Omental fat pad (tissue), 4 donors: ENCODE results near the gene DEDD. TPM values are rescaled to one million over a fixed set of nuclear protein-coding genes. Genes with fewer than 3 reads are reported as not detected.

Source experiments
- ATAC-seq: fragments of 150-250 bp; one replicate; pipeline ENCODE4 v1.9.1; 2016; ENCODE audit warnings: mild to moderate bottlenecking, moderate library complexity; ENCODE audit not compliant: low FRiP score
- DNase-seq: peaks from one replicate; pipeline ENCODE4 v3.0.0-alpha.2; 2019; ENCODE audit warnings: low spot score
- CTCF ChIP-seq, 3 donors: fragments of 450-650 bp; IDR thresholded peaks; one replicate each; pipeline ENCODE4 v1.5.1; 2016 to 2017; ENCODE audit warnings: antibody characterized with exemption in 3 of 3, mild to moderate bottlenecking in 3 of 3, moderate library complexity in 2 of 3
- total RNA-seq, 4 donors: library from RNA; depleted of rRNA; stranded (reverse); fragments of >200 nt; gene quantifications; one replicate each; pipeline ENCODE4 v1.1.0, GENCODE V29; 2016

DEDD gene
- total RNA-seq, 4 donors from 2014 or later, result 32.0 to 54.8 (median 43.1) TPM

GRCh38 chr1:161130266-161130665 is 2.2 kb downstream of the DEDD start:
- no peak for ATAC-seq

GRCh38 chr1:161128591-161129420 is 3.7 kb downstream of the DEDD start:
- no peak for DNase-seq
- ATAC-seq, result no peak
- no peak for TF ChIP-seq CTCF (IDR thresholded peaks at IDR 0.05)

More at GRCh38 chr1:161130266-161130665, 2.2 kb downstream of the DEDD start:
- no peak for TF ChIP-seq CTCF (IDR thresholded peaks at IDR 0.05)
- no peak for DNase-seq

GRCh38 chr1:161127649-161128048 is 4.8 kb downstream of the DEDD start:
- ATAC-seq (no peak), DNase-seq (no peak)
- TF ChIP-seq CTCF (IDR thresholded peaks at IDR 0.05), result no peak

GRCh38 chr1:161122967-161123366 is 9.5 kb downstream of the DEDD start:
- ATAC-seq (no peak), DNase-seq (no peak)
- no peak for TF ChIP-seq CTCF (IDR thresholded peaks at IDR 0.05)

- TF ChIP-seq CTCF (IDR thresholded peaks at IDR 0.05), result no peak
- ATAC-seq (no peak), DNase-seq (no peak)
Measured at GRCh38 chr1:161121834-161122233, 10.6 kb downstream of the DEDD start.

GRCh38 chr1:161121042-161121650 is 11.3 kb downstream of the DEDD start:
- no peak for TF ChIP-seq CTCF (IDR thresholded peaks at IDR 0.05)

More at GRCh38 chr1:161121042-161121650, 11.3 kb downstream of the DEDD start:
- ATAC-seq (no peak), DNase-seq (no peak)
